Measurements from ENCODE around the gene LRP10.
"Not testable (repeated sequence)": the region's sequence is repeated elsewhere in the genome, so short reads cannot be mapped to it uniquely, and the experiment has no call there.

LRP10 gene

GRCh38 chr14:22887260-22887989 is 15.9 kb downstream of the LRP10 start:
- DNase-seq (ENCODE audit: low read depth), result peak; percentile 43

DNA sequence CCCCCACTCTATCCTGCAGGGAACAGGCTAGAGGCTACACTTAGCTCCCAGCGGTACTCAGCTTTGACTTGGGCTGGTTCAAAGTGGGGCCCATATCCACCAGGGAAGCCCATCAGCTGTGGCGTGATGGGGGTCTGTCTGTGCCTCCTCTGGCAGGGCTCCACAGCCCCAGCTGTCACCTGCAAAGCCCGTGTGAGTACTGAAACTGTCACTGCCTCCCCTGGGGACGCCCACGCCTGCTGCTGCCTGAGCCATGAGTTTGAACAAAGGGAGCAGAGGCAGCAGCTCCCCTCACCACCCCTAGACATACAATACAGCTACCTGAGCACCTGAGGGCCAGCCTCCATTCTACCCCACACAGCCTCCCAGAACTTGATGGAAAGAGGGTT is 16.4 kb downstream of the LRP10 start:
- no peak for DNase-seq (ENCODE audit: low read depth)

- DNase-seq (ENCODE audit: low read depth), result no peak
Observed at GRCh38 chr14:22888662-22889061, 17.1 kb downstream of the LRP10 start.

DNA sequence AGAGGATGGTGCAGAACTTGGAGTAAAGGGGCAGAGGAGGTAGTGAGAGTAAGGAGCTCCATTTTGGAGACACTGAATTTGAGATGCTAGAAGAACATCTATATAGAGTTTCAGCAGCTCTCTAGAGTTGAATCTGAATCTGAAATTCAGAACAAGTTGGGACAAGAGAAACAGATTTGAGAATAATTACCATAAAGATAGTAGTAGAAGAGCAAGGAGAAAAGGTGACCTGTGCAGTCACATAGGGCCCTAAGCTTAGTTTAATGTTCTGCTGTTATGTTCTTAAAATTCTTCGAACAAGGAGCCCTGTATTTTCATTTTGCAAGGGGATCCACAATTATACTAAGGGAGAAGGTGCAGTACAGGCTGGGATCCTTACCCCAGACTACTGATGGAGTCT is 18.9 kb downstream of the LRP10 start:
- no peak for DNase-seq (ENCODE audit: low read depth)

DNA sequence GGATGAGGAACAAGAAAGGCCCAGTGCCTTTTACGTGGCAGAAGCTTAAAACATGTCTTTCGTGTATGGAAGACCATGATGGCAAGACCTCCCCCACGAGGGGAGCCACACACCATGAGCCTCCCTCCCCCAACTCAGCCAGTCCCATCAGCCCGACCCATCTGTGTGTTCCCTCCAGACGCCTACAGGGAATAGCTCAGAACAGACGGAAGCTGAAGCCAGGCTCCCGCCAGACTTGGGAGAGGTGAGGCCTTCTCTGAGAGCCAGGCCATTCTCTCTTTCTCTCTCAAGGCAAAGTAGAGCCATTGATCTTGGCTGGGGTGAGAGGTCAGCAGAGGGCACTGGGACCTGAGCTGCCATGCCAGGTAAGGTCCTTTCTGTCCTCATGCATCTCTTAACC is 20.9 kb downstream of the LRP10 start:
- DNase-seq (ENCODE audit: low read depth), result no peak

- DNase-seq (ENCODE audit: low read depth), result no peak
Observed at GRCh38 chr14:22893706-22894105, 22.2 kb downstream of the LRP10 start.

GRCh38 chr14:22895402-22895801 is 23.9 kb downstream of the LRP10 start:
- no peak for DNase-seq (ENCODE audit: low read depth)

- DNase-seq (ENCODE audit: low read depth), result no peak
Observed at GRCh38 chr14:22896356-22896755, 24.8 kb downstream of the LRP10 start.

GRCh38 chr14:22896760-22897159 is 25.2 kb downstream of the LRP10 start:
- DNase-seq (ENCODE audit: low read depth), result no peak

- DNase-seq (ENCODE audit: low read depth), result no peak
Observed at GRCh38 chr14:22897357-22897756, 25.8 kb downstream of the LRP10 start.

- DNase-seq (ENCODE audit: low read depth), result peak; percentile 48
Observed at GRCh38 chr14:22898302-22899090, 27.0 kb downstream of the LRP10 start.

DNA sequence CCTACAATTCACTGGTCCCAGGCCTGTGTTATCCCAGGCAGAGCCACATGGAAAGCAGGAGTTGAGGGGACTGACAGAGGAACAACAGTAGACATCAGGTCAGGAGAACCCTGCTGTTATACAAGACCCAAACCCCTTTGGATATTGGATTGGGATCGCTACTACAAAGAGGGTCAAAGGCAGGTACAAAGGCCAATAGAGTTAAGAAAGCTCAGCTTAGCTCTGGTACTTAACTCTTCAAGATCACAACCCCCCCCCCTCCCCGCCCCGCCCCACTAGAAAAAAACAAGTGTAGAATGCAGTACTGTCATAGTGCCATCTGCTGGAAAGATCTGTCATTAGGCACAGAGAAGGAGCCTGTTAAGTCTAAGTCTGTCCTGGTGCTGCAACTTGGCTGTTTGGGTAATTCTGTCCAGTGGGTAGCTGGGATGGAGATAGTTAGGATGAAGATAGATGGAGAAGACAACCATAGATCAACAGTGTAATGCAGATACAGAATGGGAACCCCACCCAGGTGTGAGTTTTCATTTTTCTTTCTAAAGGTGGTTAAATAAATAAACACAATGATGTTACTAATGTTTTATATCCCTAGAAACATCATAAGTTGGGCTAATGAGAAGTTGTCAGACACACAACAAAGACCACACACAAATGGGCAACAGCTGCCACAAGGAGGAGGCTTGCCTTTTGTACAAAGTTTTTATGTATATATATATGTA is 28.7 kb downstream of the LRP10 start:
- DNase-seq (ENCODE audit: low read depth), result peak; percentile 65

- no peak for DNase-seq (ENCODE audit: low read depth)
Observed at GRCh38 chr14:22901799-22902198, 30.3 kb downstream of the LRP10 start.

- no peak for DNase-seq (ENCODE audit: low read depth)
Observed at GRCh38 chr14:22903742-22904087, 32.2 kb downstream of the LRP10 start.

DNA sequence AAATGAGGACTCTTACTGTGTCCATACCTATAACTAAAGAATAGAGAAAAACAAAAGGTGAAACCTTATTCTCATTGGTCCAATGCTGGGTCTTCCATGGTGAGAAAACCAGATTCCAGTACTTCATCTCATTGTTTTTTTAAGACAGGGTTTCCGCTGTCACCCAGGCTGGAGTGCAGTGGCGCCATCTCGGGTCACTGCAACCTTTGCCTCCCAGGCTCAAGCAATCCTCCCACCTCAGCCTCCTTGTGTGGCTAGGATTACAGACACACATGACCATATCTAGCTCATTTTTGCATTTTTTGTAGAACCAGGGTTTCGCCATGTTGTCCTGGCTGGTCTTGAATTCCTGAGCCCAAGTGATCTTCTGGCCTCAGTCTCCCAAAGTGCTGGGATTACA is 34.1 kb downstream of the LRP10 start:
- DNase-seq (ENCODE audit: low read depth), result no peak

GRCh38 chr14:22906073-22906472 is 34.5 kb downstream of the LRP10 start:
- DNase-seq (ENCODE audit: low read depth), result no peak

GRCh38 chr14:22907429-22907828 is 35.9 kb downstream of the LRP10 start:
- no peak for DNase-seq (ENCODE audit: low read depth)

DNA sequence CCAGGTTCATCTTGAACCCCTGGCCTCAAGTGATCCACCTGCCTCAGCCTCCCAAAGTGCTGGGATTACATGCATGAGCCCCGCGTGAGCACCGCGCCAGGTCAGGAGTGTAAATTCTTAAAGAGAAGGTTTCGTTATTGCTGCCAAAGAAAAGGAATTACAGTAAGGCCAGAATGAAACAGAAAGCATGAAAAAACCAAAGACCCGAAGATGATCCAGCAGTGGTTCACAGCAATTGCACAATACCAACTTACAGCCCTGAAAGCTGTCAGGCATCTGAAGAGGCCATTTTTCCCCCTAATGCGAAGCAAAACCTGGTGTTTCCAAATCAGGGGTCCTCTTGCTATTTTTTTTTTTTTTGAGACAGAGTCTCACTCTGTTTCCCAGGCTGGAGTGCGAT is 37.1 kb downstream of the LRP10 start:
- peak; percentile 38 for DNase-seq (ENCODE audit: low read depth)

DNA sequence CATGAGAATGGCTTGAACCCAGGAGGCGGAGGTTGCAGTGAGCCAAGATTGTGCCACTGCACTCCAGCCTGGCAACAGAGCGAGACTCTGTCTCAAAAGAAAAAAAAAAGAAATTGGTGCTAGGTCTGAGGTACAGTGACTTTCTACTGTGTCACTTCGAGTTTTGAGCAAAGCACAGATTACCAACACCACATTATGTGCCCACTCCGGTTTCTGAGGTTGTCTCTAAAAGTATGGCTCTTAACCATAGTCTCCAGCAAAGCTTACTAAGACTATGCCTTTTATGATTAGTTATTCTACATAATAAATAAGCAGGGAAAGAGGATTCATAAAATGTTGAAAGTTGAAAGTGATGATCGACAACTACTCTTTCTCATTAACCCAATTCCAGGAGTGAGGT is 39.4 kb downstream of the LRP10 start:
- DNase-seq (ENCODE audit: low read depth), result no peak

- DNase-seq (ENCODE audit: low read depth), result not testable (repeated sequence)
Observed at GRCh38 chr14:22914836-22915235, 43.3 kb downstream of the LRP10 start.

DNA sequence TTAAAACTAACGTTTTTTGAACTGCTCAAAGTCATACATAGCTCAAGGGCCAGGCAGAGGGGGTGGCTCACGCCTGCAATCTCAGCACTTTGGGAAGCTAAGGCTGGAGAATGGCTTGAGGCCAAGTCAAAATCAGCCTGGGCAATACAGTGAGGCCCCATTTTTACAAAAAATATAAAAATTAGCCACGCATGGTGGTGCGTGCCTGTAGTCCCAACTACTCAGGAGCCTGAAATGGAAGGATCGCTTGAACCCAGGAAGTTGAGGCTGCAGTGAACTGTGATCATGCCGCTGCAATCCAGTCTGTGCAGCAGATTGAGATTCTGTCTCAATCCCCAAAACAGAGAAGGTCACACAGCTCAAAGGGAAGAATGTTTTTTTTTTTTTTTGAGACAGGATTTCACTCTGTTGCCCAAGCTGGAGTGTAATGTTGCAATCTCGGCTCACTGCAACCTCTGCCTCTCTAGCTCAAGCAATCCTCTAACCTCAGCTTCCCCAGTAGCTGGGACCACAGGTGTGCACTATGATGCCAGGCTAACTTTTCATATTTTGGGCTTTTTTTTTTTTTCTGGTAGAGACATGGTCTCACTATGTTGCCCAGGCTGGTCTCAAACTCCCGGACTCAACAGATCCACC is 44.5 kb downstream of the LRP10 start:
- DNase-seq (ENCODE audit: low read depth), result peak; percentile 8

GRCh38 chr14:22918804-22919600 is 47.5 kb downstream of the LRP10 start, which contains the start of gene RBM23:
Gene RBM23, minus strand, starts transcription at chr14:22919149.
- peak; percentile 100 for DNase-seq (ENCODE audit: low read depth)

Measured in stromal cell of bone marrow (primary cell).